ENCODE data around the gene CEMIP2. TPM values are rescaled to one million over a fixed set of nuclear protein-coding genes. Genes with fewer than 3 reads are reported as not detected.

CEMIP2 gene
- total RNA-seq, 1 experiment from 2014 or later, result 28.4 TPM

GRCh38 chr9:71764891-71765290, 3.4 kb downstream of the CEMIP2 start:
- H3K27me3 Mint-ChIP-seq (ENCODE audit: insufficient read depth, unreplicated experiment), result no peaks in the 10 kb centered on the region
- no peak overlapping the region for H3K4me3 Mint-ChIP-seq (ENCODE audit: unreplicated experiment)
- POLR2A ChIA-PET, result no interaction called here
- TF ChIP-seq CTCF (IDR thresholded peaks at IDR 0.05; ENCODE audit: insufficient read depth in 1 of 2, low read depth in 1 of 2, low read length in 1 of 2, severe bottlenecking in 1 of 2, unreplicated experiment in 1 of 2), result no peak
- peaks cover 6% of the 10 kb centered on the region for H3K4me1 Mint-ChIP-seq (ENCODE audit: low read depth, unreplicated experiment)
- BruUV-seq (replicated peaks), result no TSS peak
- no peaks in the 10 kb centered on the region for H3K36me3 ChIP-seq (ENCODE audit: control insufficient read depth, insufficient read depth, low read length)
- no peaks in the 10 kb centered on the region for H3K9me3 ChIP-seq
- peaks cover 22% of the 10 kb centered on the region for H3K36me3 Mint-ChIP-seq (ENCODE audit: insufficient read depth, unreplicated experiment)
- DNase-seq, result no peak
- intact Hi-C loops (cut with micrococcal nuclease; ENCODE audit: unreplicated experiment), result loop anchor here (5.0 kb wide), 1 partner anchor 38 kb away; no protein-coding TSS in a partner anchor
- no peaks in the 10 kb centered on the region for H3K9me3 Mint-ChIP-seq (ENCODE audit: unreplicated experiment)
- no peak overlapping the region for H3K27ac Mint-ChIP-seq (ENCODE audit: unreplicated experiment)
- H3K27me3 ChIP-seq (replicated peaks; ENCODE audit: control insufficient read depth, insufficient read depth, low read length), result no peaks in the 10 kb centered on the region
- H3K4me3 ChIP-seq (ENCODE audit: low read depth, low read length), result no peak overlapping the region
- H3K4me1 ChIP-seq, result peaks cover 5% of the 10 kb centered on the region; the same call in 1 of the 2 replicates
- CTCF ChIA-PET, result no interaction called here

- Histone ChIP-seq H3K4me1 (peaks cover 5% of the 10 kb centered on the region; the same call in 1 of the 2 replicates), H3K27me3 (replicated peaks; ENCODE audit: control insufficient read depth, insufficient read depth, low read length) (no peaks in the 10 kb centered on the region), H3K9me3 (no peaks in the 10 kb centered on the region), H3K36me3 (ENCODE audit: control insufficient read depth, insufficient read depth, low read length) (no peaks in the 10 kb centered on the region), H3K4me3 (ENCODE audit: low read depth, low read length) (no peak overlapping the region)
- ChIA-PET CTCF (no interaction called here), POLR2A (no interaction called here)
- BruUV-seq (replicated peaks), result no TSS peak
- H3K9me3 Mint-ChIP-seq (ENCODE audit: unreplicated experiment), result no peaks in the 10 kb centered on the region
- no peak for DNase-seq
- H3K4me1 Mint-ChIP-seq (ENCODE audit: low read depth, unreplicated experiment), result peaks cover 6% of the 10 kb centered on the region
- intact Hi-C loops (cut with micrococcal nuclease; ENCODE audit: unreplicated experiment), result no loop called here
- H3K4me3 Mint-ChIP-seq (ENCODE audit: unreplicated experiment), result no peak overlapping the region
- no peak for TF ChIP-seq CTCF (IDR thresholded peaks at IDR 0.05; ENCODE audit: insufficient read depth in 1 of 2, low read depth in 1 of 2, low read length in 1 of 2, severe bottlenecking in 1 of 2, unreplicated experiment in 1 of 2)
- no peaks in the 10 kb centered on the region for H3K27me3 Mint-ChIP-seq (ENCODE audit: insufficient read depth, unreplicated experiment)
- H3K36me3 Mint-ChIP-seq (ENCODE audit: insufficient read depth, unreplicated experiment), result peaks cover 25% of the 10 kb centered on the region
- no peak overlapping the region for H3K27ac Mint-ChIP-seq (ENCODE audit: unreplicated experiment)
Measured at GRCh38 chr9:71764463-71764862, 3.9 kb downstream of the CEMIP2 start.

GRCh38 chr9:71763832-71764231, 4.5 kb downstream of the CEMIP2 start:
- intact Hi-C loops (cut with micrococcal nuclease; ENCODE audit: unreplicated experiment), result no loop called here
- Histone ChIP-seq H3K27me3 (replicated peaks; ENCODE audit: control insufficient read depth, insufficient read depth, low read length) (no peaks in the 10 kb centered on the region), H3K4me1 (peaks cover 5% of the 10 kb centered on the region; the same call in 1 of the 2 replicates), H3K36me3 (ENCODE audit: control insufficient read depth, insufficient read depth, low read length) (no peaks in the 10 kb centered on the region), H3K4me3 (ENCODE audit: low read depth, low read length) (no peak overlapping the region), H3K9me3 (no peaks in the 10 kb centered on the region)
- POLR2A ChIA-PET, result no interaction called here
- Mint-ChIP-seq H3K4me3 (ENCODE audit: unreplicated experiment) (no peak overlapping the region), H3K27me3 (ENCODE audit: insufficient read depth, unreplicated experiment) (no peaks in the 10 kb centered on the region), H3K36me3 (ENCODE audit: insufficient read depth, unreplicated experiment) (peaks cover 29% of the 10 kb centered on the region), H3K4me1 (ENCODE audit: low read depth, unreplicated experiment) (peaks cover 6% of the 10 kb centered on the region), H3K27ac (ENCODE audit: unreplicated experiment) (no peak overlapping the region), H3K9me3 (ENCODE audit: unreplicated experiment) (no peaks in the 10 kb centered on the region)
- no peak for TF ChIP-seq CTCF (IDR thresholded peaks at IDR 0.05; ENCODE audit: insufficient read depth in 1 of 2, low read depth in 1 of 2, low read length in 1 of 2, severe bottlenecking in 1 of 2, unreplicated experiment in 1 of 2)
- no TSS peak for BruUV-seq (replicated peaks)
- CTCF ChIA-PET, result no interaction called here
- DNase-seq, result no peak

Measured in Caco-2 (cell line).